Hematopoietic multipotent progenitor cell treated with erythropoietin and hydrocortisone succinate and interleukin-3 and kit ligand, for 6 days (in vitro differentiated cells): Measurements from ENCODE around the gene VSNL1.
"Not testable (repeated sequence)": the region's sequence is repeated elsewhere in the genome, so short reads cannot be mapped to it uniquely, and the experiment has no call there.

Experiments used
- DNase-seq: peaks from one replicate; pipeline ENCODE4 v3.0.0-alpha.2; 2015

The VSNL1 gene

DNA sequence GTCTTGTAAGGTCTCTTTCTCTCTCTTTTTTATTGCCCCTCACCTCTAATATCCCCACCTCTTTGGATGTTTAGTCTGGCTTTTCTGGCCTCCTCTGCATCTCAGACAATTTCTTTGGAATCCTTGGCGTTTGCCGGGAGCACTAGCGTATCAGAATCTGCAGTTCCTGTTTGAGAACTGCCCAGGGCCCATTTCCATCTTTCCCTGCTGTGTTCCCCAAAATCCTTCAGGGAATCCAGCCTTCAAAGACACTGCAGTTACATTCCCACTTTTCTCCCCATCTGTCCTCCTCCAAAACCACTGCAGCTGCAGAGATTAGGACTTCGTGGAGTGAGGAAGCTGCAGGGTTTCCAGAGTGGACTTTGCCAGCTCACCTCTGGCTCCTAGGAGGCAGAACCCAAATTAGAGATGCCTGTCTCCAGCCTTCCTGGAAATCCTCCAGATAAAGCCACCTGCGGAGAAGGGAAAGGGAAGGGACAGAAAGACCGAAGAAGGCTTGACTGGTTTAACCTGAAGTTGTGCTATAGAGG is 2.7 kb downstream of the VSNL1 start:
- DNase-seq: no peak

DNA sequence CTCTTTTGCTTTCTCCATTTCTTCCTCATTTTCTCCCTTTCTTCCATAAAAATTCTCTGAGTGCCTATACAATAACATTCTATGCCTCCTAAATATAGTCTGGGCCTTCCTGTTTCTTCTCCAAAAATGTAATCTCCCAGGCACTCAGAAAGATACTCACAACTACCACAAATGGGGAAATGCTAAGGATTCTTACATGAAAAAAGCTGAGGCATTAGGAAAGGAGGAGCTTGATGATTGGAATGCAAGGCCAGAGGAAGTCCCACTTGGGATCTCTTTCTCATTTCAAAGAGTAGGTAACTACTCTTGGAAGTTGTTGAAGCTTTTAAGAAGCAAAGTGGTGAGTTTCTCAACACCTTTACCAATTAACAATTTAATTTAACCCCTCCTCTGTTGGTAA is 3.4 kb downstream of the VSNL1 start:
- DNase-seq: no peak

DNA sequence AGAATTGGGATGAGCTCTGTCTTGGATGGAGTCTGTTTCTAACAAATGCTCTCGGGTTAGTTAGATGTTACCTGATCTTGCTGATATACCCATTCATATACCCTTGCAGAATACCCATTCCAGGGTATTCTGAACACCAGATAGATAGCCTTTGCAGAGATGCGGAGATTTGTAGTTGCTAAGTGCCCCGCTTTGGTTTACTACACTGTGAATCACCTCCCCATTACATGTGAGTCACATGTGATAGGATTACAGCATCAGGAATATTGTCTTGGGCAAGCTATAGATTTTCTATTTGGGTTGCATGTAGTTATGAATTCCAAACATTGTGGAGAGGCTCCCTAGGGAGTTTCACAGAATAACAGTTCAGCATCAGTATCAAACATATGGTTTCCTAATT is 3.8 kb downstream of the VSNL1 start:
- DNase-seq: no peak

DNA sequence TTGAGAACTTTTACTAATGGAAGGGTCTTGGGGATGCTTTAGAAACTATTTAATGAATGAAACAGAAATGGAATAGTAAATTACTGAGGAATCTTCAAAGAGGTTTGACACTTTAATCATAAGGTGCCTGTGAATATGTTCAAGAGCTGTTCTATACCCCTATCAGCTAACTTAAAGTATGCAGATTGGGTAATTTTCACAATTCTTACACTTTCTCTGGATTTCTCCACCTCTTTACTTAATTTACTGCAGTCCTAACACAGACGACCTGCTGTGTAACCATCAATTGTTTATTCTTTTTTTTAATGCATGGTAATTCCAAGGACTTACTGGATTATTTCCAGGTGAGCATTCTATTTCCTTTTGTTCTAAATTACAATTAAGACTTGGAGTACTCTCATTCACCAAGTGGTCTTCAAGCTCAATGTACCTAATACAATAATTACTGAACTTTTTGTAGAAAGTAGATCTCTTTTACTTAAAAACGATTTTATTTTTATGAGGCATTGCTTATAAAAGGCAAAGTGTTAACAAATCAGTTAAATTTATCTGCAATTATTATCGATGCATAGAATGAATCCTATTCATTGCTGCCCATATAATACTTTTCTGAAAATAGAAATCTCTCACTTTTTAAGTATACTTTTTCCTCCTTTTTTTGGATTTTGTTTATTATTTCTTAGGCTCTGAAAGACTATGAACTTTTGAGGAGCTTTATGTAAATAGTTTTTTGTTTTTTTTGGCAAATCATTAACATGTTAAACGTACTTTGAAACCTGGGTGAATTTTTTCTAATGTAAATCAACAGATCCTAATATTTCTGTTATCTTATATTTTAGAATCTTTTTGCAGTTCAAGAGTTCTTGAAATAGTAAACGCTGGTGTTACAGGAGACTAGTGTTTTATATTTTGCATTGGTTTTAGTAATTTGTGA is 5.5 kb downstream of the VSNL1 start:
- DNase-seq: no peak

- DNase-seq: no peak
Observed at GRCh38 chr2:17547237-17547636, 6.7 kb downstream of the VSNL1 start.

- DNase-seq: no peak
Observed at GRCh38 chr2:17547737-17548136, 7.2 kb downstream of the VSNL1 start.

DNA sequence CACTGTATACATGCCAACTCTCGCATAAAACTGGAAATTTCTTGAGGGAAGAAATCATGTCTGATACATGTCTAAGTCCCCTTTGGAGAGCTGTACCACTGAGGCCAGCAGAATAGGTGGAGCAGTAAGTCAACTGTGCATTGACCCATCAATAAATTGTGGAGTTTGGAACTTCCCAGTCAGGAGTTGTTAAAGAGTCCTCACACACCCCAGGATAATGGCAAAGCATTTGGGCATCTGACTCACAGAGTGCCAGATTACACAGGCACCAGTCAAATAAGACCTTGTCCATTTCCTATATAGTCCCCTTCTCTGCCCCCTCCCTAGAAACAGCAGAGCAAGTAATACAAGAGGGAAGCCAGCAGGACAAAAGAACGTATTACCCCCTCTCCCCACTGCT is 10.4 kb downstream of the VSNL1 start:
- DNase-seq: no peak

GRCh38 chr2:17555150-17555549 is 14.7 kb downstream of the VSNL1 start:
- no peak for DNase-seq

GRCh38 chr2:17557596-17557995 is 17.1 kb downstream of the VSNL1 start:
- no peak for DNase-seq

DNA sequence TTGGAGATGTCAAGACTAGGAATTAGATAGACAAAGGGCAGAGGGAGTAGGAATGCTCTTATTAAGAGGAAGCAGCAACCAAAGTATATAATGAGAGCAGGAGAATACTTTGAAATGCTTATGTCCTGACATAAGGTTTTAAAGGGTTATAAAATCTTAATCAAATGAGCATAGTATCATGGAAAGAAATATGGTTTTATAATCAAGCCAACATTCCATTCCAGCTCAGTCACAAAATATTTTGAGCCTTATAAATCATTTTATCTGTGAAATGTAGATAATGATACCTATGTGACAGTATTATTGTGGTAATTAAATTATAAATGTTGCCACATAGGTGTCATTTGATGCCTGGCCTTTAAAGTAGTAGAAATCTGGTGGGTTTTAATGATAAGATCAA is 17.6 kb downstream of the VSNL1 start:
- no peak for DNase-seq

GRCh38 chr2:17558878-17559277 is 18.4 kb downstream of the VSNL1 start:
- DNase-seq: no peak

DNA sequence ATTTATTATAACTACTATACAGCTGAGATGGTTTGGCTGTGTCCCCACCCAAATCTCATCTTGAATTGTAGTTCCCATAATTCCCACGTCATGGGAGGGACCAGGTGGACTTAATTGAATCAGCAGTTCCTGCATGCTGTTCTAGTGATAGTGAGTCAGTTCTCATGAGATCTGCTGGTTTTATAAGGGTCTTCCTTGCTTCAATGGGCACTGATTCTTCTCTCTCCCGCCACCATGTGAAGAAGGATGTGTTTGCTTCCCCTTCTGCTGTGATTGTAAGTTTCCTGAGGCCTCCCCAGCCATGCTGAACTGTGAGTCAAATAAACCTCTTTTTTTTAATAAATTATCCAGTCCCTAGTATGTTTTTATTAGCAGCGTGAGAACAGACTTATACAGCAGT is 25.2 kb downstream of the VSNL1 start:
- DNase-seq: not testable (repeated sequence)

GRCh38 chr2:17571681-17572080 is 31.2 kb downstream of the VSNL1 start:
- no peak for DNase-seq

- no peak for DNase-seq
Observed at GRCh38 chr2:17573085-17573803, 32.7 kb downstream of the VSNL1 start.

- no peak for DNase-seq
Observed at GRCh38 chr2:17573804-17574175, 33.3 kb downstream of the VSNL1 start.

DNA sequence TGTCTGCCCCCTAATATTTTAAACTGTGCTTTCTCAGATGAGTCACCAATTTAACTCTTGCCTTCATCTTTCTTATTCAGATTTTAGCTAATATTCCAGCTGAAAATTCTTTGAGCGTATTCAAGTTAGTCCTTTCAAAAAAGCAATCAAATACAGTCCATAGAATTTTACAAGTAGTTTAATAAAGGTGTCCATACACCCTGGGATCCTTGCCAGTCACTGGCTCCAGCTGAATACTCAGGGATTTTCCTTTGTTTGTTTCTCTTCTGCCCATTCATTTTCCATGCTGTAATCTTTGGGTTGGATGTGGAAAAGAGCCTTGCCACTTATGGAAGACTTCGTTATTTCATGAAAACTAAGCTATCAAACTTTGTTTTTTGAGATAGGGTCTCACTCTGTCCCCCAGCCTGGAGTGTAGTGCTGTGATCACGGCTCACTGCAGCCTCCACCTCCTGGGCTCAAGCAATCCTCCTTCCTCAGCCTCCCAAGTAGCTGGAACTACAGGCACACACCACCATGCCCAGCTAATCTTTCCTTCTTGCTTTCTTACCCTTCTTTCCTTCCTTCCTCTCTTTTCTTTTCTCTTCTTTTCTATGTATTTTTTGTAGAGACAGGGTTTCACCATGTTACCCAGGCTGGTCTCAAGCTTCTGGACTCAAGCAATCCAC is 34.0 kb downstream of the VSNL1 start:
- DNase-seq: no peak

DNA sequence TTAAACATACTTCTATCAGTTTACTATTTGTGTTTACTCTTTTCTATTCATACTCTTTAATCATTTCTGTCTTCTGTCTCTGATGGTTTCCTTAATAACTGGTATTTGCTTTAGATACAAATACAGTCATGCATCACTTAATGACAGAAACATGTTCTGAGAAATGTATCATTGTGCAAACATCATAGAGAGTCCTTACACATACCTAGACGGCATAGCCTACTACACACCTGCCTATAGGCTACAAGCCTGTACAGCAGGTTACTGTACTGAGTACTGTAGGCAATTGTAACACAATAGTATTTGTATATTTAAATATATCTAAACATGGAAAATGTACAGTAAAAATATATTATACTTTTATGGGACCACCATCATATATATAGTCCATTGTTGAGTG is 36.3 kb downstream of the VSNL1 start:
- no peak for DNase-seq

DNA sequence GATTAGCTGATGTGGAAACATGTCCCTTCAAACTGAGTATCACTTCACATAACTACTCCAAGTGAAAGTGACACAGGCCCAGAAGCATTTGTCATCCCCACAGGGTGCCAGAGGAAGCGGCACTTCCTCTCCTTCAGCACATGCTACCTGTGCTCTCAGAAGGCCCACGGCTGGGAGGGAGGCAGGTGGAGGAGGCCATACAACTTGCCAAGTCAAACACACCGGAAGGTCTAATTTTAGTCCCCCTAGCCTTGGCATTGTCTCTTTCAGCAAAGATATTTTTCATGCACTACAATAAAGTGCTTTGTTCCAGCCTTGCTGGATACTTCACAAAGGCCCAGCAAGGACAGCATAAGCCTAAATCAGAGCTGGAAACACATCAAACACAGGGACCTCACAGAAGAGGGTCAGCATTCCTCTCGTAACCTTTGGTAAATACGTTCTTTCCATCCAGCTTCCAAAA is 38.0 kb downstream of the VSNL1 start:
- DNase-seq: no peak

- no peak for DNase-seq
Observed at GRCh38 chr2:17579605-17580318, 39.3 kb downstream of the VSNL1 start.

DNA sequence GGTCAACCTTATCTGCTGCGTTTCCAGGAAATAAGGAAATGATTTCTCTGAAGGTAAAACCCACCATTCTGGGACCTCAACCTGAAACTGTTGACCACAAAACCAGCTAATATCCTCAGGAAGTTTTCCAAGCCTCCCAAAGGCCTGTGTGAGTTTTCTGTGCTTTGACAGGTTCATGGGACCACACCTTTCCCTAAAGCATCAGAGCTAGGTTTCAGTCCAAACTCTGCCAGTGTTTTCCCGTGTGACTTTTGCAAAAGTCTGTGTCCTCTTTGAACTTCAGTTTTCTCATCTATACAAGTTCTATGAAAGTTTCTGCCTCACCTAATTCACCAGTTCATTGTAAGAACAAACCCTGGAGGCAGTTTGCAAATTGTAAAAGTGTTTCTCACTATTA is 39.8 kb downstream of the VSNL1 start:
- DNase-seq: no peak

DNA sequence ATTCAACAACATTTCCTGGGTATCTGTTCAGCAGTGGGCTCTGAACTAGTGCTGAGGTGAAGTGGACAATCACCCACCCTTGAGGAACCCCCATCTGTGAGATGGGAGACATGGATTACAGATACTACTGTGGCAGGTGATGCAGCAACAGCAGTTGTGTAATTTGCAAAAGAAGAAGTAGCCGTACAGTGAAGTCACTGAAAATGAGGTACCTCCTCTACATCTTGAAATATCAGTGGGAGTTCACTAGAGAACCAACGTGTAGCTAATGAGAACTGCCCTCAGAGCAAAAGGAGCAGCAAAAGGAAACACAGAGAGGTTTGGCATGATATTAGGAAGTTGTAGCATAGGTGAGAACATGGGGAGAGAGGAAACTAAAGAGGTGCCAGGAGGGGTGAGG is 41.3 kb downstream of the VSNL1 start:
- no peak for DNase-seq

GRCh38 chr2:17583166-17583565 is 42.7 kb downstream of the VSNL1 start:
- no peak for DNase-seq

GRCh38 chr2:17583646-17584045 is 43.1 kb downstream of the VSNL1 start:
- no peak for DNase-seq
